Activated CD4-positive, alpha-beta T cell treated with anti-CD3 and anti-CD28 coated beads for 24 hours (primary cell): ENCODE results near the gene OFD1.

ENCODE experiments used
- DNase-seq, 2 donors: peaks; one replicate each; pipeline ENCODE4 v3.0.0-alpha.2; 2020; ENCODE audit warnings: low read depth in 2 of 2

Gene OFD1

GRCh38 chrX:13734278-13735172, at the start of gene OFD1, which contains the start of gene TRAPPC2:
TSS of gene OFD1 (plus strand) at chrX:13734748. CDS start at chrX:13735072, 324 bp downstream.
TSS of gene TRAPPC2 (minus strand) at chrX:13734620. CDS start at chrX:13719963, 14,657 bp downstream.
- DNase-seq = peak; percentile 81 to 86

GRCh38 chrX:13685126-13685763, 49.3 kb upstream of the OFD1 start:
- no peak for DNase-seq

GRCh38 chrX:13687203-13687602, 47.3 kb upstream of the OFD1 start:
- no peak for DNase-seq

- no peak for DNase-seq
Measured at GRCh38 chrX:13688384-13688957, 46.1 kb upstream of the OFD1 start.

GRCh38 chrX:13688958-13689740, 45.4 kb upstream of the OFD1 start, which contains the start of gene RAB9A:
TSS of gene RAB9A (plus strand) at chrX:13689128. CDS start at chrX:13708747, 19,619 bp downstream.
- DNase-seq = peak; percentile 71 to 76

GRCh38 chrX:13689741-13690211, 44.8 kb upstream of the OFD1 start:
- no peak for DNase-seq

GRCh38 chrX:13690836-13691235, 43.7 kb upstream of the OFD1 start:
- no peak for DNase-seq

GRCh38 chrX:13691841-13692371, 42.6 kb upstream of the OFD1 start:
- no peak for DNase-seq

GRCh38 chrX:13692771-13693231, 41.7 kb upstream of the OFD1 start:
- no peak for DNase-seq

- no peak for DNase-seq
Measured at GRCh38 chrX:13693341-13693961, 41.1 kb upstream of the OFD1 start.

GRCh38 chrX:13694359-13694758, 40.2 kb upstream of the OFD1 start:
- no peak for DNase-seq

- no peak for DNase-seq
Measured at GRCh38 chrX:13694983-13695382, 39.6 kb upstream of the OFD1 start.

- no peak for DNase-seq
Measured at GRCh38 chrX:13695601-13696115, 38.9 kb upstream of the OFD1 start.

GRCh38 chrX:13697455-13697854, 37.1 kb upstream of the OFD1 start:
- DNase-seq = no peak

- DNase-seq = no peak
Measured at GRCh38 chrX:13697976-13698375, 36.6 kb upstream of the OFD1 start.

- DNase-seq = no peak
Measured at GRCh38 chrX:13698432-13698831, 36.1 kb upstream of the OFD1 start.

- DNase-seq = no peak
Measured at GRCh38 chrX:13699183-13699826, 35.2 kb upstream of the OFD1 start.

GRCh38 chrX:13700380-13700779, 34.2 kb upstream of the OFD1 start:
- DNase-seq = no peak

- no peak for DNase-seq
Measured at GRCh38 chrX:13702111-13702789, 32.3 kb upstream of the OFD1 start.
